ES-I3 (cell line): ENCODE measurements around the gene TNS1.

ENCODE experiments used
- H3K36me3 ChIP-seq: 2 replicates; pipeline ENCODE4 v1.6.1; 2013; ENCODE audit warnings: mild to moderate bottlenecking, low read length, control low read depth, moderate library complexity; ENCODE audit not compliant: insufficient read depth
- H3K4me1 ChIP-seq: 2 replicates; pipeline ENCODE4 v1.6.1; 2013; ENCODE audit warnings: mild to moderate bottlenecking, control low read depth, low read length; ENCODE audit not compliant: insufficient read depth
- H3K9ac ChIP-seq: 2 replicates; pipeline ENCODE4 v1.6.1; 2013; ENCODE audit warnings: low read depth, mild to moderate bottlenecking, low read length, moderate library complexity
- H3K9me3 ChIP-seq: 2 replicates; pipeline ENCODE4 v1.6.1; 2013; ENCODE audit warnings: mild to moderate bottlenecking, low read length, moderate library complexity; ENCODE audit not compliant: control insufficient read depth, insufficient read depth

TNS1 gene

DNA sequence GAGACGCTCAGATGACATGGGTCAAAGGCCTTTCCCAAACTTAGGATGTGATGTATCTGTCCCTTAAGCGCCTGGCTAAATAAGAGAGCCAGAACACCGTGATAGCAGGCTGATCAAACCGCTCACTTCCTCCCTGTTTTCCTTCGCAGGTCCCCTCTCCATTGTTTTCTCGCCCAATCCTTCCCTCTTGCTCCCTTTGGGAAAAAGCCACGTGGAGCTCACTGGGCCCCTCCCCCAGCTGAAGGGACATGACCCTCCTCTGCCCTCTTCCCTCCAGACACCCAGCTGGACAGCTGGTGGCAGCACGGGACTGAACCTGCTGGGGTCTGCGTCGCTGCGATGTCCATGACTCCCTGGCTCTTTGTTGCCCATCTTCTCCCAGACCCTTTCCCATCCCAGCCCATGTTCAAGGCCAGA, 201.7 kb downstream of the TNS1 start:
- Histone ChIP-seq H3K4me1 (0 out of 2 replicates have a peak, but pooled peaks cover 3% of the 10 kb centered on the region), H3K36me3 (no peaks in the 10 kb centered on the region), H3K9ac (no peak overlapping the region), H3K9me3 (no peaks in the 10 kb centered on the region)

DNA sequence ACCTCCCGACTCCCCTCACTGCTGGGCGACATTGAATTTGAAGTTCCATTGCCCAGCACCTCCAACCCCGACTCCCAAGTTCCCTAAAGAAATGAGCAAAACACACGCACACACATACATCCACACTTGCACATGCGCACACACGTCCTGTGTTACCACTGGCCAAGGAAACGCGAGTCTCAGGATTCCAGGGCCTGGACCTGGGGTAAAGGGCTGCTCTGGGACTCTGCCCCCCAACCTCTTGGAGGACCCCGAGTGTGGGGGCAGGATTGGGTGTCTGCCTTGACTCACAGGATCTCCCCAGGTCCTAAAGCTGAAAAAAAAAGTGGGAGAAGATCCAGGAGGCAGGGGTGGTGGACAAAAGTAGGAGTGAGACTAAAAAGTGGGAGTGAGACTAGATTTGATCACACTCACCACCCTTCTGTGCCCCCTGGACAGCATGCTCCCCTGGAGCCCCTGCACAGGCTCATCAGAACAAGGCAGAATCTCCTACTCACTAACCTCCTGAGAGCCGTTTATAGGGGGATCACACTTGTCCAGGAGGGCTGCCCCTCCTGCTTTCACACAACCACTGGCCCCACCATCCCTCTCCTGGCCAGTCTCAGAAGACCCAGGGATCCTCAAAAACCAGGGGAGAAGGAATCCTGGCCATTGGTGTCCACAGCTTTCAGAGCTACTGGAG, 202.2 kb downstream of the TNS1 start:
- Histone ChIP-seq H3K36me3 (no peaks in the 10 kb centered on the region), H3K4me1 (peaks cover 3% of the 10 kb centered on the region; the same call in 1 of the 2 replicates), H3K9me3 (no peaks in the 10 kb centered on the region), H3K9ac (no peak overlapping the region)

DNA sequence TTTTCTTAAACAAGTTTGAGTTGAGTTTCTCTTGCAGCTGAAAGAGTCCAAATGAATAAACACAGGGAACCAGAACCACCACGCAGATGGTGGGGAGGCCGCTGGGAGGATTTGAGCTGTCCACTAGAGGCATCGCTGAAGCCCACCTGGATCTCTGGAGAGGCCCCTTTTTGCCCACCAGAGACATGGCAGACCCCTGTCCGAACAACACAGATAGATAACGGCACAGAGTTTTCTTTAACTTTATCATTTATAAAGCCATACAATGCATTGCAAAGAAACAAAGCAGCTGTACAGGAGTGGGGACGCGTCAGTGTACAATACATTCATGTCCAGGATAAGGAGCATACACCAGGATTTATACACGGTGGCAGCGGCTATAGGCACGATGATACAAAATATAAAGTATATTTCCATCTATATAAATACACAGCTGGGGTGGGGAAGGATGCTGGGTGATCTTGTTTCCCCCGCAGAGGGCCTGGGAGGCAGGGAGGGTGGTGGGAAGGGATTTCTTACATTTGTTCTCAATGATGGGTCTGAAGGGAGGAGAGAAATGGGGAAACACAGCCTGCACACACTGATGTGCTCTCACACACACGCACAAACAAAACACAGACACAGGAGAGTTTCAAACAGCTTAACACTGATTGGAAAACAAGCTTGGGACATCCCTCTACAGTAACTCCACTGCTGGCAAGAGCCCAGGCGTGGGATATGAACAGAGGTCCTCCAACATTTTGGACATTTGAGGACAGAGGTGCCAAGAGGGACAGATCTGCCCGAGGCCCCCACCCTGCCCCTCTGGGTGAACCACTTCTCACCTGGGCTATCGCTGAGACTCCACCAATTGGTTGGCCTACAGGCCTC, 203.0 kb downstream of the TNS1 start:
- Histone ChIP-seq H3K36me3 (no peaks in the 10 kb centered on the region), H3K4me1 (peaks cover 3% of the 10 kb centered on the region; the same call in 1 of the 2 replicates), H3K9ac (no peak overlapping the region), H3K9me3 (no peaks in the 10 kb centered on the region)

DNA sequence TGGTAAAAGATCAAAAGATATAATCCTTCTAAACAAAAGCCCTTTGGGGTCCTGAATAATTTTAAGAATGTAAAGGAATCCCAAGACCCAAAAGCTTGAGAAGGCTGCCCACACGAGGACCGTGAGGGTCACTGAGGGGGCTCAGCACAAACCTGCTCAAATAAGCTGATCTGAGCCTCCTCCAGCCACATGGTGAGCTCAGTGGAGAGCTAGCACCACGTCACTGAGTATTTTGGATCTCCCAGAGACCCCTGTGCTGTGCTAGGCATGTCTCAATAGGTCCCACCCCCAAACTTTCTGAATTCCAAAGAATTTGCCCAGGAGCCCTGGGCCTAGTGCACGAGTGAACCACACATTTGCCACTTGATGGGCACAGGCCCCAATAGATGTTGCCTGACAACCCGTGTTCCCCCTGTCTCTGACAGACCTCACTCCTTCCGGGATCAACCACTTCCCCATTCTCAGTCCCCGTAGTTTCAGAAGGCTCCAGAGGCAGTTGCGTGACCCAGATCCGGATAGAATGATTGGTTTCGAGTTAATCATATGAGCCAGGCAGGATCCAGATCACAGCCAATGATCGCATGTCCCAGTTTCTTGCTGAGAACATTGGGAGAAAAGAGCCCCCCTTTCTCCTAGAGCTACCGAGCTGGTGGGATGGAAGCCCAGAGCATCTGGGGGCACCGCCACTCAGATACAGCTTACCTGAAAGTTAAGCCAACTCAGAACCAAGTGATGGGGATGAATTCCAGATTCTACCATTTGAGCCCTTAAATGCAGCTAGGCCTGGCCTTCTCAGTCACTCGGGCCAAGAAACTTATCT, 203.8 kb downstream of the TNS1 start:
- H3K36me3 ChIP-seq = no peaks in the 10 kb centered on the region
- H3K9me3 ChIP-seq = no peaks in the 10 kb centered on the region
- H3K9ac ChIP-seq = no peak overlapping the region
- peaks cover 3% of the 10 kb centered on the region; the same call in 1 of the 2 replicates for H3K4me1 ChIP-seq

DNA sequence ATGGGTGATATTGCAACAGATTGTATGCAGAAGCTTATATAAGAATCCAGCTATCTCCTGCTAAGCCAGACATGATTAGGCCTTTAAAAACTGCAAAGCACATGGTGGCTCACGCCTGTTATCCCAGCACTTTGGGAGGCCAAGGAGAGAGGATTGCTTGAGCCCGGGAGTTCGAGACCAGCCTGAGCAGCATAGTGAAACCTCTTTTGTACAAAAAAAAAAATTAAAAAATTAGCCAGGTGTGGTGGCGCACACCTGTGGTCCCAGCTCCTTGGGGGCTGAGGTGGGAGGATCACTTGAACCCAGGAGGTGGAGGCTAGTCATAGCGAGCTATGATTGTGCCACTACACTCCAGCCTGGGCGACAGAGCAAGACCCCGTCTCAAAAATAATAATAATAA, 204.6 kb downstream of the TNS1 start:
- Histone ChIP-seq H3K4me1 (peaks cover 3% of the 10 kb centered on the region; the same call in 1 of the 2 replicates), H3K9ac (no peak overlapping the region), H3K36me3 (no peaks in the 10 kb centered on the region), H3K9me3 (no peaks in the 10 kb centered on the region)

DNA sequence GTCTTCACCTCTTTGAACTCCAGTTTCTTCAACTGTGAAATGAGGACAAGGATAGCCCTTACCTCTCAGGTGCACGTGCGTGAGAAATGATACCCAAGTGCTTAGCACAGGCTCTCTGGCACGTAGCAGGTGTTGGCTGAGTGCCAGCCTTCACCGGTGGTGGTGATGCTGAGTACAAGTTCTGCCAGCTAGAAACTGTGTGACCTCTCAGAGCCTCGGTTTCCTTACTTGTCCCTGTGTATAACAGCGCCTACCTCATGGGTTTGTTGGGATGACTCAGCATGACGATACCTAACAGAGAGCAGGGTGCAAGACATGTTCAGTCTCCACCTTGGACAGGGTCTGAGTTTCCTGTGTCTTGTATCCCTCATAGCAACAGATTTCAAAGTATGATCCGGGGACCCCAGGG, 205.1 kb downstream of the TNS1 start:
- Histone ChIP-seq H3K36me3 (no peaks in the 10 kb centered on the region), H3K9me3 (no peaks in the 10 kb centered on the region), H3K4me1 (peaks cover 3% of the 10 kb centered on the region; the same call in 1 of the 2 replicates), H3K9ac (no peak overlapping the region)

DNA sequence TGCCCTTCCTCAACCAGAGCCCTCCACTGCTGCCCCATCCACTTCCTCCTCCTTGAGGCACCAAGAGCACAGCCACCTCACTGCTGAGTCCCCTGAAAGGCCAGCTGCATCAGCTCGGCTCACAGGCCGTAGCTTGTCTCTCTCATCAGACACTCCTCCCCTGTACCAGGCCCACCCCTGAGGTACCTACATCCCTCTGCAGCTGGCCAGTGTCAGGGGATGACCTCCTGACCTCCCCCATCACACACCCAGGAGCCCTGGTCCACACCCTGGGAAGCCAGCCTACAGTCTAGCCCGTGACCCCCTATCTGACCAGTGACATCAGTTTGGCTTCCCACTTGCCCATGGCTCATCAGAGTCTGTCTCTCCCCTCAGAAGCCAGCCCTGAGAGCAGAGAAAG, 205.6 kb downstream of the TNS1 start:
- Histone ChIP-seq H3K36me3 (no peaks in the 10 kb centered on the region), H3K4me1 (peaks cover 3% of the 10 kb centered on the region; the same call in 1 of the 2 replicates), H3K9ac (no peak overlapping the region), H3K9me3 (no peaks in the 10 kb centered on the region)

DNA sequence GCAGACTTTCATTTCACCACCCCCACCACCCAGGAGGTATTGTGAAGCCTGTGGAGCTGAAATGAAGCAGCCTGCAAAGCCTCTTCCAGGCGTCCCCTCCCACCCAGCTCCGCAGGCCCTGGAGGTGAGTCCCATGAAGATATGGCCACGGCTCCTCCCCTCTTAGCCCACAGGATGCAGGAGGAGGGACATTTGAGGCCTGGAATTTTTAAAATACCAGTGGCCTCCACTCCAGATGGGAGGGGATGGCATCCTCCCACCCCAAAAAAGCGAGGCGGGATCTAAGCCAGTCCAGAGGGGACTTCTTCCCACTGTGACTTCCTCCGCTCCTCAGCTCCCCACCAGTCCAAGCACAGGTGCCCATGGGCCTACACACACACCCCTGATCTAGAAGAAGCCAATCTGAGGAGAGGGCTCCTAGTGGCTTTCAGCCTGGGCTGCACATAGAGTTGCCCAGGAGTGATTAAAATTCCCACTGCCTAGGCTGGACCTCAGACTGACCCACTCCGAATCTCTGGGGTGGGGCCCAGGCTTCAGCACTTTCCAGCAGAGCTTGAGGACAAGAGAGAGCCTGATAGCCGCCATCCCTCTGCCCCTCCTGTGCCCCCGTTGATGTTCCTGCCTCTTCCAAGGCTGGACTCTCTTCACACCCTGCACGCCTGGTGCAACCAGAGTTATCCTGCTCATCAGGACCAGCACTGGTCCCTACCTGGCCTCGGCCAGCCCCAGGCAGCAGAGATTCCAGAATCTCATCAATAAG, 206.9 kb downstream of the TNS1 start:
- Histone ChIP-seq H3K4me1 (no peaks in the 10 kb centered on the region; the same call in 1 of the 2 replicates), H3K9ac (no peak overlapping the region), H3K36me3 (no peaks in the 10 kb centered on the region), H3K9me3 (no peaks in the 10 kb centered on the region)

DNA sequence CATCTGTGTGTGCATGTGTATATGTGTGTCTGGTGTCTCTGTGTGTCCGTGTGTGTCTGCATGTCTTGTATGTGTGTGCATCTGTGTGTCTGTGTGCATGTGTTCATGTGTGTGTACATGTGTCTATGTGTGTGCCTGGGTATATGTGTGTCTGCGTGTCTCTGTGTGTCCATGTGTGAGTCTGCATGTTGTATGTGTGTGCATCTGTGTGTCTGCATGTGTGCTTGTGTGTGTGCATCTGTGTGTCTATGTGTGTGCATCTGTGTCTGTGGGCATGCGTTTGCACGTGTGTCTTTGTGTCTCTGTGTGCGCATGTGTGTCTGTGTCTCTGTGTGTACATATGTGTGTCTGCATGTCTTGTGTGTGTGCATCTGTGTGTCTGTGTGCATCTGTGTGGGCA, 207.7 kb downstream of the TNS1 start:
- Histone ChIP-seq H3K9me3 (no peaks in the 10 kb centered on the region), H3K36me3 (no peaks in the 10 kb centered on the region), H3K4me1 (no peaks in the 10 kb centered on the region; the same call in 1 of the 2 replicates), H3K9ac (no peak overlapping the region)

DNA sequence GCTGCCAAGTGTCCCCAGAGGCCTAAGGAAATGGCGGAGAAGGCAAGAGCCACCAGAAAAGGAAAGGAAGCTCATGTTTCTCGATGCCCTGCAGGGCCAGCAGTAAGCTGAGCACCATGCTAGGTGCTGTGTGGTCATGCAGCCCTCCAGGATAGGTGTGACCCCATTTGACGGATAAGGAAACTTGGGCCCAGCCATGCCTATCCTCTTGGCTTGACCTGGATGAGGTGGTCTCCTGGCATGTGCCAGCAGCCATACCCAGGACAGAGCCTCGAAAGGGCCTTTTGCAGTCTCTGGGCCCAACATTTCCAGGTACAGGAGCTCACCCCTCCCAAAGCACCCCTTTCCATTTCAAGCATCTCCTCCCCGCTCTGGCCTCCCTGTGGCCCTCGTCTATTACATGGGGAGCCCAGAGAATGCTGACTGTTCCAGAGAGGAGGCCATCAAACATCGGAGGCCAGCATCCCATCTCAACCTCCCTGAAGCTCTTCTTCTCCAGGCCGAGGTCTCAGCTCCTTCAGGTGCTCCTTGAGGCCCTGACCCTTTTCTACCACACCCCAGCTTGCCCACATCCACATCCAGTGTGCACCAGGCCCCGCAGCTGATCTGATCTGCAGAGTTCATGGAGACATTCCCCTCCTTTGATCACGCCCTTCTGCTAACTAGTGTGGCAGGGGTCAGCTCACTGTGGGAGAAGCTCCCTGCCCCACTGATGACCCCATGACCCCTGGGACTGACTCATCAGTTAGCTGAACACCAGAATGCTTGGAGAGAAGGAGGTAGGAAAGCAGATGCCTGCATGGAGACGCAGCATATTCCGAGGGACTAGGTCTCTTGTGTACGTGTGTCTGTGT, 208.4 kb downstream of the TNS1 start:
- H3K9me3 ChIP-seq = no peaks in the 10 kb centered on the region
- no peaks in the 10 kb centered on the region; the same call in 1 of the 2 replicates for H3K4me1 ChIP-seq
- H3K9ac ChIP-seq = no peak overlapping the region
- H3K36me3 ChIP-seq = no peaks in the 10 kb centered on the region

DNA sequence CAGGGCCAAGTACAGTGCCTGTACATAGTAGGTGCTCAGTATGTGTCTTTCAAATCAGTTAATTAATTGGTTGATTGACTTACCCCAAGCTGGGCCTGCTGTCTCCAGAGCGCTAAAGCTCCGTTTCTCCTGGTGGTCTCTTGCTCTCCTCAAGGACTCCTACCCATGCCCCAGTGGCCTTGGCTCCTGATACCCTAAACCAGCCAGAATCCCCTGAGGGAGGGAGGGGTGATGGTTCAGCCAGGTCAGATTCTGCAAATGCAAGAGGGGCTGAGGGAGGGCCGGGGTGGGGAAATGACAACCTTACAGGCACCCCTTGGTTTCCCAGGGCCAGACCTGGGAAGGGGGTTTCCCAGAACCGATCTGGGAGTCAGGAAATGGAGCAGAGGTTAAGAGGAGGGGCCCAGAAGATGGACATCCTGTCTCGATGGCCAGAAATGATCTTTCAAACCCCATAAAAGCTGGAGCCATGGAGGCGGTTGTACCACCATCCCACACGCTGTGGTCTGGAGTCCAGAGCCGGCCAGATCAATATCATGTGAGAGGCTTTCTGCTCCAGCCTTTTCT, 209.1 kb downstream of the TNS1 start:
- no peaks in the 10 kb centered on the region for H3K9me3 ChIP-seq
- H3K9ac ChIP-seq = no peak overlapping the region
- no peaks in the 10 kb centered on the region; the same call in 1 of the 2 replicates for H3K4me1 ChIP-seq
- no peaks in the 10 kb centered on the region for H3K36me3 ChIP-seq

DNA sequence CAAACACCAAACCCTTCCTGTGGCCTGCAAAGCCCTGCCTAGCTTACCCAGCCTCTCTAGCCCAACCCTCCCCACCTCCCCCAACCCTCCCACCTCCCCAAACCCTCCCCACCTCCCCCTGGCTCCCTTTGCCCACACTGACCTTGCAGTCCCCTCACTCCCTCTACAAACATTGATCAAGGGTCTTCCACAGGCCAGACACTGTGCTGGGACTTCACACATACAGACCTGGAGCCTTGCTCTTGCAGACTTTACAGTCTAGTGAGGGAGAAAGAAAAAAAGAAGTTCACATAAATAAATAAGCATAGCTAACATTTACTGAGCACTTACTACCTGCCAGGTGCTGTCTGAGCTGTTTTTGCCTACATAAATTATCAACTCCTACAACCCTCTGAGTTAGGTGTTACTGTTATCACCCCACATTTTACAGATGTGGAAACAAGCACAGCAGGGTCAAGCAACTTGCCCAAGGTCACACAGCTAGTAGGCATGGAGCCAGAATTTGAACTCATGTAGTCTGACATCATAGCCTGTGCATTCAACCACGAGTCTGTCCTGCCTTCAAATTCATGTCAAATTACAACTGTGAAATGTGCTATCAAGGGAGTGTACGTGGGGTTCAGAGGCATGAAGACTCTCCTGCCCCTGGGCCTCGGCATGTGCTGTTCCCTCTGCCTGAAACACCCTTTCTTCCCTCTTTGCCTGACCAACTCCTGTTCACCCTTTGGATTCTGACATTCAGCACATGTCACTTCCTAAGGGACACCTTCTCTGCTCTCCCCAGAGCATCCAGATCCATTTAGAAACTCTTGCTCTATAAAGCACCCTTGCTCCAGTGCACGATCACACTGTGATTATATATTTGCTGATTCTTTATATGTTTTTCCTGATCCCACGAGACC, 209.9 kb downstream of the TNS1 start:
- Histone ChIP-seq H3K4me1 (no peaks in the 10 kb centered on the region; the same call in 1 of the 2 replicates), H3K36me3 (no peaks in the 10 kb centered on the region), H3K9me3 (no peaks in the 10 kb centered on the region), H3K9ac (no peak overlapping the region)
